Nucleus accumbens (tissue), 56 donors: ENCODE results near the gene KRTAP10-9.
"Not testable (repeated sequence)": the region's sequence is repeated elsewhere in the genome, so short reads cannot be mapped to it uniquely, and the experiment has no call there.

Source experiments
- DNase-seq, 56 donors: peaks; one replicate each; lab custom pipeline; 2025; lab: John Stamatoyannopoulos, UW

Gene KRTAP10-9

GRCh38 chr21:44594406-44594916, 32.4 kb upstream of the KRTAP10-9 start:
- no peak for DNase-seq

- no peak for DNase-seq
Observed at GRCh38 chr21:44595524-44595923, 31.4 kb upstream of the KRTAP10-9 start.

DNA sequence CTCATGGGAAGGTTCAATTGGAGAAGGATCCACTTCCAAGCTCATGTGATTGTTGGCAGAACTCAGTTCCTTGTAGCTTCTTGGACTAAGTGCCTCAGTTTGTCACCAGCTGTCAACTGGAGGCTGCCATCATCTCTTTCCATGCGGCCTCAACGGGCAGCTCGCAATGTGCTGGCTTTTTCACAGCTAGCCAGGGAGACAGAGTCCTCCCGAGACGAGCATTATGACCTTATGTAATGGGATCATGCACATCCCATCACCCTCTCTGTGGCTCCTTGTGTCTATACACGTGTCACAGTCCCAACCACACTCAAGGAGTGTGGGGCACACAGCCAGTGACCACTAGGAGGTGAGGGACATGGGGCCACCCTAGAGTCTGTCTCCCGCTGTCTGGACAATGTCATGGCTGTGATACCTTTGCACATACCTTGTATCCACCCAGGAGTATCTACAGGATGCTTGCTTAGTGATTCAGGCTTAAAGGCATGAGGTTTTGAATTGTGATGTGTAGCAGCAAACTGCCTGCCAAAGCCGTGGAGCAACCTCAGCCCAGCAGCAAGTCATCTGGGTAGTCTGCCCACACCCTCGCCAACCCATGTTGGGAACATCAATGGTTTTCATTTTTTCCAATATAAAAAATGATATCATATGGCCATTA, 30.7 kb upstream of the KRTAP10-9 start:
- no peak for DNase-seq

- DNase-seq, result no peak
Observed at GRCh38 chr21:44598061-44598460, 28.8 kb upstream of the KRTAP10-9 start.

DNA sequence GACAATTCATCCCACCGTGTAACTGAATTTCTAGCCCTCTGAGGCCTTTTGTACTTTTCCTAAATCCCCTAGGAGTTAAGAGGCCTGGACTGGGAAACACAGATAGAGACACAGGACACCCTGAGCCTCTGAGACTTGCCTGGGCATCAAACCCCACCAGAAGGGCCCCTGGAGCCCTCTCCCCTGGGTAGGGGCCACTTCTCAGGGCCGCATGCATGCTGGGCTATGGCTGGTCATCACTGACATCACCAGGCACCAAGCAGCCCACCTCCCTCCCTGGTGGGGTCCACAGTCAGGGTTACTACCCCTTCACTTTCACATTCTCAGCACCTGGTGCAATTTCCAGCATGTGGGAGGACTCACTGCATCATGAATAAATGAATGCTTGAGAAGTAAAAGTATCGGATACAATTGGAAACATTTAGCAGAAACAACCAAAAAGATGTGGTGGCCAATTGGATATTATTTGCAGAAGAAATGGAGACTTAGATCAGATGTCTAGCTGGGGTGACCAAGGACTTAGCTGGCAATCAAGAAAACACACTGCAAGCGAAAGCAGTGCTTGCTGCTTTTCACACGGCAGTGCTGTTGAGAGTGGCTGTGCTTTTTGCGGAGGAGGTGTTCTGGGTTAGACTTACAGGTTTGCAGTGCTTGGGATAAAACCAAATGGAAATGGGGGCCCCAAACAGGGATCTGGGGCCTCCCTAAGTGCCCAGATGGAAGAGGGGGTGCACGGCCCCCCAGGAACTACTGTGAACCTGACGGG, 27.4 kb upstream of the KRTAP10-9 start:
- no peak for DNase-seq

- DNase-seq, result not testable (repeated sequence)
Observed at GRCh38 chr21:44600118-44600978, 26.5 kb upstream of the KRTAP10-9 start, which contains the start of gene KRTAP10-7. TSS of gene KRTAP10-7 (plus strand) at chr21:44600597. CDS start at chr21:44600622, 25 bp downstream.

GRCh38 chr21:44601091-44601490, 25.8 kb upstream of the KRTAP10-9 start:
- DNase-seq, result not testable (repeated sequence)

DNA sequence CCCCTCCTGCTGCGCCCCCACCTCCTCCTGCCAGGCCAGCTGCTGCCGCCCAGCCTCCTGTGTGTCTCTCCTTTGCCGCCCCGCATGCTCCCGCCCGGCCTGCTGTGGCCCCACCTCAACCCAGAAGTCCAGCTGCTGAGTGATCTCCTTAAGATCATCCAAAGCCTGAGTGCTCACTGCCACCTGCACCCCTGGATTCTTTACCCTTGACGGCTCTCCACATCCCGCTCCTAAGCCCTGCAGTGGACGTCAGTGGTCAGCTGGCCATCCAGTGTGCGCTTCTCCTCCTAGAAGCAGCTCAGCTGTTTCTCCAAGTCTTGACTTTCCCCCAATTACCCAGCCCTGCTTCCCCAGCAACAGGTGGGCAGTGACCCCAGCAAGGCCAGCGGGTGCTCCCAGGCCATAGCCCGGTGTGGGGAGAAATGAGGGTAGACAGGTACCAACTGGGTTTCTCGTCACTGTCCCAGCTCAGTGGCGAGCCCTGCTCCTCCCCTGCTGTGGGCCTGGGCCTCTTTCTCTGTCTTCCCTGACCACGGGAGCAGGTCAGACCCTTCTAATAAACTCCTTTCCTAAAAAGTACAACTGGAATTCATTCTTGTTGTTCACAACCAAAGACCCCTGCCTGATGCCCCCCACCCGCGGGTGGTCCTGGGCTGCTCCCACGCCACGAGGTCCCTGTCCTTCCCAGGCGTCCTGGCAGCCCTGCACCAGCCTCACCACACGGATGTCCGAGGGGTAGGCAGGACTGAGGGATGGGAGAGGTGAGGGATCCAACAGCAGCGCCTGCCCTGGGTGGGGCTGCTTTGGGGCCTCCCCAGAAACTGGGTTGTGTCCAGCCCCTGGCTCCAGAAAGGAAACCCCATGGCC, 25.1 kb upstream of the KRTAP10-9 start:
- DNase-seq, result no peak

DNA sequence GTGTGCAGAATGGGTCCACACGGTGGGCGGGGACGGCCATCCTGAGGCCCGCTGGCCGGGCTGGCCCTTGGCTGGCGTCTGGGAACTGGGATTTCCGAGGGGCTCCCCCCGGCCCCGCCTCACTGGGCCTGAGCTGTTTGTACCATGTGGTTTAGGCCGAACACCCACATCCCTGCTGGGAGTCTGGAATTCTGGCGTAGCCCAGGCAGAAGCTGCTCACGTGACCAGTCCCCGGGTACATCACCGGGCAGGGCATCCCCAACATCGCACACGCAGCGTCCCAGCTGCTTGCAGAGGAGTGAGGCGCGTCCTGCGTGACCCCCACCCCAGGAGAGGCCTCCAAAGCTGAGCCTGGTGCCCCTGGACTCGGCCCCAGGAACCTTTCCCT, 24.4 kb upstream of the KRTAP10-9 start:
- no peak for DNase-seq

- DNase-seq, result no peak
Observed at GRCh38 chr21:44603109-44603875, 23.6 kb upstream of the KRTAP10-9 start.

DNA sequence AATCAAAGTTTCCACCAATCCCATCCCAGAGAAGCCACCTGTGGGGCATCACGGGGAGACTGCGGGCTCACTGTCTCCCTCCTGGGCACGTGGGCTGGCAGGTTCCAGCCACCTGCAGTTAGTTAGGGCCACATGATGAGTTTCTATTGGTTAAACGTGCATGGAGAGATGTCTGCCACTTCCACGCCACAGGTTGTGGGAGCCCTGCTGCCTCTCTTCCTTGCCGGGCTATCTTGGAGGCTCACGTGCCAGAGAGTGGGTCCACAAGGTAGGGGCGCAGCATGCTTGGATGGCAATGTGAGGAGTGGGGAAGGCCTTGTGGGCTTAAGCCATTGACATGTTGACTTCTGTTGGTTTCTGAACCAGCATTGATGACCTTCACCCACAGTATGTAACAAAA, 23.0 kb upstream of the KRTAP10-9 start:
- DNase-seq, result no peak

- DNase-seq, result no peak
Observed at GRCh38 chr21:44606495-44606894, 20.4 kb upstream of the KRTAP10-9 start.

GRCh38 chr21:44609193-44609592, 17.7 kb upstream of the KRTAP10-9 start:
- DNase-seq, result no peak

GRCh38 chr21:44610157-44610843, 16.6 kb upstream of the KRTAP10-9 start:
- not testable (repeated sequence) for DNase-seq

- DNase-seq, result no peak
Observed at GRCh38 chr21:44611551-44611950, 15.3 kb upstream of the KRTAP10-9 start.

GRCh38 chr21:44612029-44612486, 14.8 kb upstream of the KRTAP10-9 start, which contains the start of gene KRTAP10-8:
TSS of gene KRTAP10-8 (plus strand) at chr21:44612079. CDS start at chr21:44612101, 22 bp downstream.
- no peak for DNase-seq

DNA sequence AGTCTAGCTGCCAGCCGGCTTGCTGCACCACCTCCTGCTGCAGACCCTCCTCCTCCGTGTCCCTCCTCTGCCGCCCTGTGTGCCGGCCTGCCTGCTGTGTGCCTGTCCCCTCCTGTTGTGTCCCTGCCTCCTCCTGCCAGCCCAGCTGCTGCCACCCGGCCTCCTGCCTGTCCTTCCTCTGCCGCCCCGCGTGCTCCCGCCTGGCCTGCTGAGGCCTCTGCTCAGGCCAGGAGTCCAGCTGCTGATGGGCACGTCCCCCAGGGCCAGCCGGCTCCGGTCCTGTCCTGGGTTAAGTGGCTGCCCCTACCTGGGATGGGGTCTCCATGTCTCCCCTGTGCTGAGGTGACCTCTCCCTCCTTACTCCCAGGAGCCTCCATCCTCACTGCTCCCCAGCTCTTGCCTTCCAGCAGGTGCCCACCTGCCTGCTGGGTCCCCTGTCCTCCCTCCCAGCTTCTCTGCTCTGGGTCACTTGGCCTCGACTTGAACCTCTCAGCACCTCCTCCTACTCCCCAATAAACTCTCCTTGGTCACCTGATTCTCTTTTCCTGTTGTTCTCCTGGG, 14.1 kb upstream of the KRTAP10-9 start:
- DNase-seq, result no peak
